HG03565 (cell line): ENCODE measurements around the gene AFG1L.
"Not testable (repeated sequence)": the region's sequence is repeated elsewhere in the genome, so short reads cannot be mapped to it uniquely, and the experiment has no call there.

ENCODE experiments used
- ATAC-seq: cut with Tn5 transposase; IDR thresholded peaks from one replicate; pipeline ENCODE4 v1.9.1; 2021; ENCODE audit warnings: mild to moderate bottlenecking, moderate library complexity; ENCODE audit not compliant: unreplicated experiment

Gene AFG1L

GRCh38 chr6:108449717-108450116, 154.9 kb downstream of the AFG1L start:
- ATAC-seq = not testable (repeated sequence)

DNA sequence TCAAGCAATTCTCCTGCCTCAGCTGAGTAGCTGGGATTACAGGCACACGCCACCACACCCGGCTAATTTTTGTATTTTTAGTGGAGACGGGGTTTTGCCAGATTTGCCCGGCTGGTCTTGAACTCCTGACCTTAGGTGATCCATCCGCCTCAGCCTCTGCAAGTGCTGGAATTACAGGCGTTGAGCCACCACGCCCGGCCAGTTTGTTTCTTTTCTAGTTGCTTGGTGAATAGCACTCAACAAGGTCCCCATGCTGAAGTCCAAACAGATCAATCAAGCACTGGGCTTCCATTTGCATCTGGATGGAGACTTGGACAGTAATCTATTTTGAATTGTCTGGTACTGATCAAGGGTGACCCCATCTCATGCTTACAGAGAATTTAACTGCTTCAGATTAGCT, 157.0 kb downstream of the AFG1L start:
- no peak for ATAC-seq

DNA sequence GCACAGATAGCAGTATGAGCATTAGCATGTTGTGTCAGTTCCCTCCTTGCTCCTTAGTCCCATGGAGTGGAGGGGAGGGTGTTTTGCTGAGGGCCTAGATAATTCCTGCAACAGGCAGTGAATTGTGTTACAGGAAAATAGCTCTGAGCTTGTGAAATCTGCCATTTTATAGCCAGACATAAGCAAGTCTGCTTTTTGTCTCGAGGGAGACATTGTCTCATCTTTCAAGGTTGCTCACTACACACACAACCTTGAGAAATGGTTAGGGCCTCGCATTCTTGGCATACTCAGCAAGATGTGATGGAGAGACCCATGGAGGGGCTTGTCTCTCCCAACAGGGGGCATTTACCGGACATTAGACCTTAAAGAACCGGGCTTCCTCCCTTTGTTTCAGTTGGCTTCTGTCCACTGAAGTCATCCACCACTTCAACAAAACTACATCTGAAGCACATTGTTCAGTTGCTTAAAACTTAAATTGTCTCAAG, 157.9 kb downstream of the AFG1L start:
- ATAC-seq = no peak

DNA sequence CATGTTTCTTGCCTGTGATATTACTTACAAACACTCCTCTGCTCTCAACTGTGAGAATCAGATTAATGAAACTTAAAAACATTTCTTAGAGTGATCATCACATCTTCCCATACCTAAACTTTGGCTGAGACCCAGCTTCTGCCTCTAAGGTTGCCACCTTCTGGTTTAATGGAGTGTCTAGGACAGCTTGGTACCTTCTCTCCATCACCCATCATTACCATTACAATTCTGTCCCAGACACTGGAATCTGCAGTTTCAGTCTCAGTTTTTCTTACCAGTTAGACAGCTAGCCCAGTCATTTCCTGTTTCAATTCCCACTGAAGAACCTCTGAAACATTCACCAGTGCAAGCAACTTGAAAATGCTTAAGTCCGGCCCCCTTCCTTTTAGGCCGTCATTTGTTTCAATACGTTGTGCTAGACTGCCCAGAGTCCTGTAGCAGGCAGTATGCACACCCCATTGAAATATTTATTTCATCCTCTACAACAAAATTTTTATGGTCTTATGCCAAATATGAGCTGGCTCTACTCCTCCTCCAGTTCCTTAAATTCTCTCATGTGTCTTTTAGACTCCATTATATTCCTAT, 158.8 kb downstream of the AFG1L start:
- ATAC-seq = no peak

GRCh38 chr6:108454356-108454755, 159.5 kb downstream of the AFG1L start:
- ATAC-seq = no peak

GRCh38 chr6:108455688-108456087, 160.8 kb downstream of the AFG1L start:
- no peak for ATAC-seq

DNA sequence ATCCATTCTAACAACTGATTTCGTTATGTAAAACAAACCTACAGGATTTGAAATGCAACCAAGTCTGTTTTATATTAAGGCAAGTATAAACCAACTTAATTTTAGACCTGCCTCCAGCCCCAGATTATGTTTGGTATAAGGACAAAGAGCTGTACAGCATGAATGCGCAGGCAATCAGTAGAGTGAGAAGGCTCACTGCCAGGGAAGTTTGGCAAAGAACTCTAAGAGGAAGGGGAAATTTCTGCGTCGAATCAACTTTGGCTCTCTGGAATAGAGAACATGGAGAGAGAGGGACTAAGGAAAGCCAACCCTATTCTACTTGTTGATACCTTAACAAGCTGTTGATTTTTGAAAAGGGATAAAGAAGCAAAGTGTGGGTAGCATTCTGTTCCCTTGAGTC, 168.9 kb downstream of the AFG1L start:
- ATAC-seq = no peak

GRCh38 chr6:108464418-108465097, 169.7 kb downstream of the AFG1L start:
- ATAC-seq = no peak

DNA sequence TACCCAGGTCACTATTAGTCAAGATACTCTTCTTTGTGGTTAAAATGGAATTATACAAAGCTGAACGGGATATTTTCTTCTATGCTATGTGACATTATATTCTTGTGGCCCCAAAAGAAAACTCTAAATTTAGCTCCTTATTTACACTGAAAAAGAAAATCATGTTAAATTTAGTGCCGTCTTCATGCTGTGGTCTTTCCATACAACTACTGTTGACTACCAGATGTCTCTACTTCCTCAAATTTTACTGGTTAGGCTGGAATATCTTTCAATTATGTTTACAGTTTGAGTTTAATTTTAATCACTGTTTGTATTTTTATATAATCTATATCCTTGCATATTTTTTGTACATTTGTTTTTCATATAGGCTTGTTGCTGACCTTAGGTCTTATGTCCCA, 170.2 kb downstream of the AFG1L start:
- no peak for ATAC-seq

GRCh38 chr6:108468346-108468745, 173.5 kb downstream of the AFG1L start:
- no peak for ATAC-seq

- ATAC-seq = no peak
Measured at GRCh38 chr6:108469316-108469715, 174.5 kb downstream of the AFG1L start.

DNA sequence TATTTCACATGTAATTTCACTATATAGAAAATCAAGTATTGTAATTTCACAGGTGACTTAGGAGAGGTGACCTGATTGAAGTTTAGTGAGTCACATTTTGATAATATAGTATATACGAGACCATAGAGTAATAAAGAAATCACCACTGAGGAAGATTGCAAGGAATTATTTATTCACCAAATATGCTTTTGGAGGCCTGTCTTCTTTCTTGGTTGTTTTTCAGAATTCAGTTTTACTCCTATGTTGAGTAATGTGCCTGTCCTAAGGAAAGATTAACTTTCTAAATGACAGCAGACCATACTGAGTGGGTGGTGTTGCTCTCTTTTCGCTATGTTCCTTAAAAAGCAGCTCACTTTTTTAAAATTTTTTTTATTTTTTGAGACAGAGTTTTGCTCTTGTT, 178.3 kb downstream of the AFG1L start:
- ATAC-seq = no peak

DNA sequence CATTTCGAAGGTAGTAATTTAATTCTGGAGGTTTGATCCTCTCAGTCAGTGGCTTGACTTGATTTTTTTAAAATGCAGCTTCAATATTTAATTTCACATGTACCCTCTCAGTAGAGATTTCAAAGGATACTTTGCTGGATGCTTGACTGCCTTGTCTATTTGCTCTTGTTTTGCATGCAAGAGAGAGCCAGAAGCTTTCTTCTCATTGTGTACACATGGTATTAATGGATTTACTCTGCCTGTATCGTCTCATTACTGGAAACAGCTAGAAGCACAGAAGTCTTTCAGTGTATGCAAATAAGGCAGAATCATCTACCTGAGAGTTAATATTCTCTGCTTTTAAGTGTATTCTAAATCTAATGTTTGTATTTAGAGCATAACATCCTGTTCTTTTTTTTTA, 181.5 kb downstream of the AFG1L start:
- no peak for ATAC-seq

DNA sequence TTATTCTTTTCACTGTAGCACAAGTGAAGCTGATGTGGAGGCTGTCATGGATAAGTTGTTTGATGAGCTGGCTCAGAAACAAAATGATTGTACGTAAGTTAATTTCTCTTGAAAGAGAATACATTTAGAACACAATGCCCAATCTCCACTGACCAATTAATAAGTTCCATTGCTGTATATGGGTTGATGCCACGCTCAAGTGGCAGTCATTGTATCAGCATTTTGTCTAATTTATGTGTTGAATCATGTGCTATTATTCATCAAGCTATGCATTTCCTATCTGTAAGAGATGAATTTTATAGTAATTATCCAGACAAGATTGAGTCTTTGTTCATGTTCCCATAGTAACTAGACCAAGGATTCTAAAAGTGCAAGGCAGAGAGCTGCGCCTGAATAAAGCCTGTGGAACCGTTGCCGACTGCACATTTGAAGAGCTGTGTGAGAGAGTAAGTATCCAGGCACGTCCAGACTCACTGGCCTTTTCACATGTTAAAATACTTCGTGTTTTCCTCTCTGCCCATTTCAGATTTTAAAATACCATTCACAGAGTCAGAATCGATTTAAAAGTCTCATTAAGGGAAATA, 182.1 kb downstream of the AFG1L start:
- no peak for ATAC-seq

DNA sequence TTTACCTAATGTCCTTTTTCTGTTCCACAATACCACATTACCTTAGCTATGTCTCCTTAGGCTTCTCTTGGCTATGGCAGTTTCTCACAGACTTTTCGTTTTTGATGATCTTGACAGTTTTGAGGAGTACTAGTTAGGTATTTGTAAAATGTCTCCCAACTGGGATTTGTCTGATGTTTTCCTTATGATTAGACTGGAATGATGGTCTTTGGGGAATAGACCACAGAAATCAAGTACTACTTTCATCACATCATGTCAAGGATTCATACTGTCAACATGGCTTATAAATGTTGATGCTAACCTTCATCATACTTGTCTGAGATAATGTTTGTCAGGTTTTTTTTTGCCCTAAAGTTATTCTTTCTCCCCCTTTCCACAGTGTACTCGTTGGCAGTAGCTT, 187.7 kb downstream of the AFG1L start:
- ATAC-seq = no peak

GRCh38 chr6:108484016-108484415, 189.2 kb downstream of the AFG1L start:
- ATAC-seq = no peak

DNA sequence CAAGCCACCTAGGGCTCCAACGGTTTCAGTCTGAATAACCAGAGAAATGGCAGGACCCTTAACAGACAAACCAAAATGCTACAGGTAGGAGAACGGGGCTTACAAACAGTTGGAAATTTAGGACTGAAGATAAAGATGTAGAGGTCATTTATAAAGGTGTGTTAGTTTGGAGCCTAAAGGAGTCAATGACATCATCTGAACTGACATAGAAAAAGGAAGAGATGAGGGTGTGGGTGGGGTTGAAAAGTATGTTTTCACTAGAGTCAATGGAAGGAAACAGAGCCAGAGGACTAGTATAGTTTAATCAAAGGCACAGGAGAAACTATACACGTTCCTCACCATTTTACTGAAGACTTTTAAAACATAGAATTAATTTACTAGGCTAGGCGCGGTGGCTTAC, 194.8 kb downstream of the AFG1L start:
- no peak for ATAC-seq

DNA sequence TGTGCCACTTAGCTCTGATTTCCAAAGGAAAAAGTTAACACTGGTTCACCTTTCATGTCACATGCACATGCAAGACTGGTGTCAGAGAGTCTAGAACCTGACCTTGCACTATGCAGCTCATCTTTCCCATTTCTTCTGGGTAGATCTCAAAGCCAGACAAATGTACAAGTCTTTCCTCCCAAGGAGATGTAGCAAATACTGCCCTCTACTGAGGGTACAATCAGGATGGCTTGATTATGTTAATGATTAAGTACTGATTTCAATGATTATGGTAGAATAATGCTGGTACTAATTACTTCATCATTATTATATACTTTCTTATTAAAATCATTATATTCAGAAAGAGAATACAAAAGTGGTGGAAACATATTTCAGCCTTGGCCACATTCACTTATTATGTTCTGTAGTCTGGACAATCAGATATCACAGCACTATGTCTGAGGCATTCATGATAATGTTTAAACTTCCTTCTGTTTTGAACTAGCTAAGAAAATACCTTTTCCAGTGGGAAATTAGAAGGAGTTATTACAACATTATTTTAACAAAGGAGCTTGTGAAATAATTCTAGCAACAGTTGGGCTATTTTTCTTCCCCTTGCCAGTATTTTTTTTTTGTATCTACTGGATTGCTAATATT, 197.4 kb downstream of the AFG1L start:
- no peak for ATAC-seq

DNA sequence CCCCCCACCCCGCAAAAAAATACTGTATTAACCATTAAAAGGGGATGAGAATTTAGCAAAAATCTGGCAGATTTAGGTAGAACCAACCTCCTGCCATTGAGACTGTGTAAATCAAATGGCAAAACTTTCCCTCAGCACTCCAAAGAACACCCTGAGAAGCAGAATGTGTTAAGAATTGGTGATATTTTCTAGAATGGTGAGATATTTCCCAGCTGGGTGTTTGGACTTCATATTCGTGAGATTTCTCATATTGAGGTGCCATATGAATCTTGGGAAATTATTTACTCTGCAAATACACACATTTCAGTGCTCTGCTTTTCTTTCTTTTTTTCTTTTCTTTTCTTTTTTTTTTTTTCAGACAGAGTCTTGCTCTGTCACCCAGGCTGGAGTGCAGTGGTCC, 199.6 kb downstream of the AFG1L start:
- no peak for ATAC-seq

DNA sequence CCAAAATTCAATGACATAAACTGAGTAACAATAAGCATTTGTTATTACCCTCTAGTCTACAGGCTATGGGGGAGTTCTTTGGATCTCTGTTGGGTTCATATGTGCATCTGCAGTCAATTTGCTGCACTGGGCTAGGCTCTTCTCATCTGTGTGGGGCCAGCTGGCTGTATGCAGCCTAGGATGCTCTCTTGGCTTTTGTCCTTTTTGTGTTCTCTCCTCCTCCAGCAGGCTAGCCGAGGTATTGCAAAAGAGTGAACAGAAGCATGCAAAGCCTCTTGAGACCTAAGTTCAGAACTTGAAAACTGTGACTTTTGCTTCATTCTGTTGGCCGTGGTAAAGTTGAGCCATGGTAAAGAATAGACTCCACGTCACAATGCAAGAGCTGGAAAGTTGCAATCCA, 203.0 kb downstream of the AFG1L start:
- no peak for ATAC-seq

DNA sequence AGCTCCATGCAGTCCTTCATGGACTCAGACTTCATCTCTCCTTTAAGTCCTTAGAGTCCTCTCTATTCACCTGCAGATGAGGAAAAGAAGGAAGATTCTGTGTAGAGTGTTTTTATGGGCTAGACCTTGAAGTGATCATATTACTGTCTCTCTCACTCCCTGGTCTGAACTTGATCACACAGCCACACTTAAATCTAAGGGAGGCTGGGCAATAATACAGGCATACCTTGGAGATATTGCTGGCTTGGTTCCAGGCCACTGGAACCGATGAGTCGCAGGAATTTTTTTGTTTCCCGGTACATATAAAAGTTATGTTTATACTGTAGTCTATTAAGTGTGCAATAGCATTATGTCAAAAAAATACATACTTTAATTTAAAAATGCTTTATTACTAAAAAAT, 206.7 kb downstream of the AFG1L start:
- ATAC-seq = no peak

DNA sequence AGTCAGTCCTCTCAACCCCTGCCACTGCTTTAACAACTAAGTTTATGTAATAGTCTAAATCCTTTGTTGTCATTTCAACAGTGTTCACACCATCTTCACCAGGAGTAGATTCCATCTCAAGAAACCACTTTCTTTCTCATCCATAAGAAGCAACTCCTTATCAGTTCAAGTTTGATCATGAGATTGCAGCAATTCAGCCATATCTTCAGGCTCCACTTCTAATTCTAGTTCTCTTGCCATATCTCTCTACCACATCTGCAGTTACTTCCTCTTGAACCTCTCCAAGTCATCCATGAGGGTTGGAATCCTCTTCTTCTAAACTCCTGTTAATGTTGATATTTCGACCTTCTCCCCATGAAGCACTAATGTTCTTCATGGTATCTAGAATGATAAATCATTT, 208.0 kb downstream of the AFG1L start:
- no peak for ATAC-seq
